Measurements from ENCODE around the gene ST3GAL2.

DNA sequence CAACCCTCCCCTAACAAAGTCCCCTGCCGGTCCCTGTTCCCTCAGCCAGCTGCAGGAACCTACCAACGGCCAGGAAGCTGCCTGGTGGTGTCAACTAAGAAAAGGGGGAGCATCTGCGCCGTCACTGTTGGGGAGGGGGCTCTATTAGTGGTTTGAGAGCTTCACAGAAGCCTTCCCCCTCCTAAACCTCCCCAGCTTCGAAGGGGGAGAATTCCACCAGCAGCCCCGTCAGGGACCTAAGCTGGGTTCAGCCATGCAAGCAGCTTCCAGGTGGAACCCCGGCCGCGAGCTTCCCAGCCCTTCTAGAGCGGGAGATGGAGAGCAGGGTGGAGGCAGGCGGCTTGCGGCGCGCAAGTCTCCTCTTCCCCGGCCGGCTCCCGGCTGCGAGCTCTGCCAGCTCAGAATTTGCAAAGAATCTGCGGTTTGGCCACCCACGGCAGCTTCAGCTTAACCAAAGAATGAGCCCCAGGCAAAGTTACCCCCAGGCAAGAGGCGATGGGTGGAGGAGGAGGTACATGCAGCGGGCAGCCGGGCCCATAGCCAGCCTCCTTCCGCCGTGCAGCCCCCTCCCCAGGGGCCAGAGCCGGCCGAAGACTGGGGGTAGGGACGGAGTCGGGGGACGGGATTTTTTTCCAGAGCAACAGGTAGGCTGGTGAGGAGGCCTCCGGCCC, 58.5 kb downstream of the ST3GAL2 start:
- TF ChIP-seq GATA2 (IDR thresholded peaks at IDR 0.05; ENCODE audit: low read depth, low read length), result no peak
- no peak for TF ChIP-seq GATA3 (IDR thresholded peaks at IDR 0.05; ENCODE audit: low read depth, low read length)
